Stimulated activated CD8-positive, alpha-beta memory T cell treated with anti-CD3 and anti-CD28 coated beads, Interleukin-2, amount 100 ng/mL, for 1 hour (primary cell): ENCODE measurements around the gene C19orf38.
"Not testable (repeated sequence)": the region's sequence is repeated elsewhere in the genome, so short reads cannot be mapped to it uniquely, and the experiment has no call there.

Experiments
- DNase-seq, 2 donors: peaks; one replicate each; pipeline ENCODE4 v3.0.0-alpha.2; 2020; ENCODE audit warnings: low read depth in 2 of 2

C19orf38 gene

GRCh38 chr19:10820173-10820572, 28.0 kb upstream of the C19orf38 start:
- no peak for DNase-seq

GRCh38 chr19:10823690-10824089, 24.5 kb upstream of the C19orf38 start:
- no peak for DNase-seq

DNA sequence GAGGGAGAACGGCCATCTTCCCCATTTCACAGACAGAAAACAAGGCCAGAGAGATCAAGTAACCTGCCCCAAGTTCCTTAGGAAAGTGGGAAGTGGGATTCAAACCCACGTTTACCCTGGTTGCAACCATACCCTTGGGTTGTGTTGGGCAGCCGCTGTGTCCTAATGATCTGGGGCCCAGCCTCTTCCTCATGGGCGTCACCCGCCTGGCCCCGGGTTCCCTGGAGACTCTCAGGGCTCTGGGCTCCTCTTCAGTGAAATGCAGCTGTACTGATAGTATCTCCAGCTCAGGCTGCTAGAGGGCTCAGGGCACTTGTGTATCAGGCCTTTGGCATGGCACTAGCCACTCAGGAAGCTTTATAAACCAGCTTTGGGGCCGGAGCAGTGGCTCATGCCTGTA, 22.0 kb upstream of the C19orf38 start:
- DNase-seq, result no peak

GRCh38 chr19:10826846-10827245, 21.4 kb upstream of the C19orf38 start:
- DNase-seq, result no peak

DNA sequence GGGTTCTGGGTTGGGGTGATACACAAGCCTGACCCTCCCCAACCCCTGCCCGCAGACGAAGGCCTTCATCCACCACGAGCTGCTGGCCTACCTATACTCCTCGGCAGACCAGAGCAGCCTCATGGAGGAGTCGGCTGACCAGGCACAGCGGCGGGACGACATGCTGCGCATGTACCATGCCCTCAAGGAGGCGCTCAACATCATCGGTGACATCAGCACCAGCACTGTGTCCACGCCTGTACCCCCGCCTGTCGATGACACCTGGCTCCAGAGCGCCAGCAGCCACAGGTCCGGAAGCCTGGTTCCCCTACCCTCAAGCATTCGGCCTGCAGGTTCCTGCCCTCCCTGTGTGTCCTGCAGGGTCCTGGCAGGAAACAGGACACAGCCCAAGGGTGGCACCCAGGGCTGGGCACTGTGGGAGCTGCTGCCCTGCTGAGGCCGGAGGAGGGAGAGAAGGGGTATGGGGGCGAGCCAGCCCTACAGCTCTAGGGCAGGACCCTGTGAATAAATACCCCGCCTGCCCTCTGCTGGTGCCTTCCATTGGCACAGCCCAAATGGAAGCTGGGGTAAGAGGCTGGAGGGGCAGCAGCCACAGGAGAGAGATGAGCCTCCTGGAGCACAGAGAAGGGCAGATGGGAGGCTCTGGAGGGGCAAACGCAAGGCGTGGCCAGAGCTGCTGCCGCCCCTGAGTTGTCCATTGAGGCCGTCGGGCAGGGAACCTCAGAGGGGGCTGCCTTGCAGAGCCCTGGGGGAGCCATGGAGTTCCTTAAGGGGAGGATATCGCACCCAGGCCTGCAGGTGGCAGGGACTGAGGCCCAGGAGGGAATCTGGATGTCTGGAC, 19.0 kb upstream of the C19orf38 start:
- DNase-seq, result no peak

DNA sequence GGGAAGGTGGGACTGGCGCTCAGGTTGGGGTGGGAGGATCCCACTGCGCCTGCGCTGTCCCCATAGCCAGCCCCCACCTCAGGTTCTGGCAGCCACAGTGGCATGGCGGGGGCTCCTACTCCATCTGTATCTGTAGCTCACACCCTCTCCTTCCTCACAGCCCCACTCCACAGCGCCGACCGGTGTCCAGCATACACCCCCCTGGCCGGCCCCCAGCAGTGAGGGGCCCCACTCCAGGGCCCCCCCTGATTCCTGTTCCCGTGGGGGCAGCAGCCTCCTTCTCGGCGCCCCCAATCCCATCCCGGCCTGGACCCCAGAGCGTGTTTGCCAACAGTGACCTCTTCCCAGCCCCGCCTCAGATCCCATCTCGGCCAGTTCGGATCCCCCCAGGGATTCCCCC, 18.2 kb upstream of the C19orf38 start:
- DNase-seq, result no peak

- no peak for DNase-seq
Measured at GRCh38 chr19:10830370-10830769, 17.8 kb upstream of the C19orf38 start.

- DNase-seq, result no peak
Measured at GRCh38 chr19:10830931-10831779, 17.1 kb upstream of the C19orf38 start.

GRCh38 chr19:10831987-10832938, 16.0 kb upstream of the C19orf38 start:
- no peak for DNase-seq

- no peak for DNase-seq
Measured at GRCh38 chr19:10832939-10833296, 15.3 kb upstream of the C19orf38 start.

GRCh38 chr19:10835089-10835753, 13.0 kb upstream of the C19orf38 start:
- no peak for DNase-seq

DNA sequence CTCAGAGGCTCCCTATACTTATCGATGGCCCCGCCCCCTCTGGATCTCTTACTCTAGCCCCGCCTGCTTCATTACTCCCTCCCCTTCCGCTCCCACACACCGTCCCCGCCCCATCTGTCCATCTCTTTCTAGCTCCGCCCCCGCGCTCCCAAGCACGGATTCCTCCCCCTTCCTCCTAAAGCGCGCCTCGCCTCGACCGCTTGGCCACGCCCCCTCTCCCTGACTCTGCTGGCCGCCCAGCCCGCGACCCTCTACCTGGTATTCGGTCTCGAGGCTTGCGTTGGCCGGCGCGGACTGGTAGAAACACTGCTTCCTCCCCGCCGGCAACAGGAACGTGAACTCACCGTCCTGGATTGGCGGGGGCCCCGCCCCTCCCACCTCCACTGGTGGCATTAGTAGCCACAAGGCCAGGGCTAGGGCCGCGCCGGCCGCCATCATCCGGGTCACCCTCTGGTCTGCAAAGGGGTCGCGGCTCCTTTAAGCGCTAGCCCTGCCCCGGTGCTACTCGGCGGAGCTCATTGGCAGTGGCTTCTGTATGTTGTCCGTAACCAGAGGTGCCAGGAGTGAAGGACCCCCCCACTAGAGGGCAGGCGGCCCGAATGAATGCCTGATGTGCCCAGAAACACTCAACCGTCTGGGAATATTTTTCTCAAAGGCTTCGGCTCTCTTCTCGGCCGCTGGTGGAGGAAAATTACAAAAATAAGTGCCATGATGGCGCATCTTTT, 12.3 kb upstream of the C19orf38 start, which contains the start of gene TMED1:
TSS of gene TMED1 (minus strand) at position 459 of the 725 bp plus-strand sequence. CDS start at position 438, 21 bp downstream.
- peak; percentile 79 to 90 for DNase-seq

GRCh38 chr19:10836479-10837330, 11.5 kb upstream of the C19orf38 start:
- peak; percentile 46 to 52 for DNase-seq

DNA sequence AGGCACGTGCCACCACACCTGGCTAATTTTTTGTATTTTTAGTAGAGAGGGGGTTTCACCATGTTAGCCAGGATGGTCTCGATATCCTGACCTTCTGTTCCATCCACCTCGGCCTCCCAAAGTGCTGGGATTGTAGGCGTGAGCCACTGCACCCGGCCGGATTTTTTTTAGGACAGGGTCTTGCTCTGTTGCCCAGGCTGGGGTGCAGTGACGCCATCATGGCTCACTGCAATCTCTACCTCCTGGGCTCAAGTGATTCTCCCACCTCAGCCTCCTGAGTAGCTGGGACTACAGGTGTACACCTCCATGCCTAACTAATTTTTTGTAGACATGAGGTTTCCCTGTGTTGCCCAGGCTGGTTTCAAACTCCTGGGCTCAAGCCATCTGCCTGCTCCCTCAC, 10.6 kb upstream of the C19orf38 start:
- DNase-seq, result not testable (repeated sequence)

GRCh38 chr19:10838377-10838776, 9.8 kb upstream of the C19orf38 start:
- no peak for DNase-seq

DNA sequence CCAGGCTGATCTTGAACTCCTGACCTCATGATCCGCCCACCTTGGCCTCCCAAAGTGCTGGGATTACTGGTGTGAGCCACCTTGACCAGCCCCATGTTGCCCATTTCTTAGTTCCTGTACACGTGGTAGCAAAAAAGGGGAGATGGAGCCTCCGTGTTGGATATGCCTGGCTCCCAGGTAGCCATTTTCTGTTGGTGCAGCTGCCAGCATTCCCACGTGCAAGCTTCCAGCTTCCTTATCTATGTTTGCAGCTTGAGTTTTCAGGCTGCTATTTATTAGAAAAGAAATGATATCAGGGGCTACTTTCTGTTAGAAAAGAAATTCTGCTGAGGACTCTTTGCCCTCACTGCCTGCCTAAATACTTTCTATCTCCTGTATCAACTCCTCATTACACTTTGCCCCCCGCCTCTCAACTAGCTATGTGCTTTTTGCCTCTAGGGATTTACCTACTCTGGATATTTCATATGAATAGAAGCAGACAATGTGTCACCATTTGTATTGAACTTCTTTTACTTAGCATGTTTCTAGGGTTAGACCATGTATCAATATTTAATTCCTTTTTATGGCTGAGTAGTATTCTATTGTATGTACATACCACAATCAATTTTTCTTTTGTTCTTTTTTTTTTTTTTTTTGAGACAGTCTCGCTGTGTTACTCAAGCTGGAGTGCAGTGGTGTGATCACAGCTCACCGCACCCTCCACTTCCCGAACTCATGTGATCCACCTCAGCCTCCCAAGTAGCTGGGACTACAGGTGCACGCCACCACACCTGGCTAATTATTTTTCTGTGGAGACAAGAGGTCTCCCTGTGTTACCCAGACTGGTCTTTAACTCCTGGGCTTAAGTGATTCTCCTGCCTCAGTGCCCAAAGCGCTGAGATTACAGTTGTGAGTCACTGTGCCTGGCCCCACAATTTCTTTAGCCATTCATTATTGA, 8.8 kb upstream of the C19orf38 start:
- no peak for DNase-seq

- DNase-seq, result no peak
Measured at GRCh38 chr19:10842788-10843187, 5.4 kb upstream of the C19orf38 start.

DNA sequence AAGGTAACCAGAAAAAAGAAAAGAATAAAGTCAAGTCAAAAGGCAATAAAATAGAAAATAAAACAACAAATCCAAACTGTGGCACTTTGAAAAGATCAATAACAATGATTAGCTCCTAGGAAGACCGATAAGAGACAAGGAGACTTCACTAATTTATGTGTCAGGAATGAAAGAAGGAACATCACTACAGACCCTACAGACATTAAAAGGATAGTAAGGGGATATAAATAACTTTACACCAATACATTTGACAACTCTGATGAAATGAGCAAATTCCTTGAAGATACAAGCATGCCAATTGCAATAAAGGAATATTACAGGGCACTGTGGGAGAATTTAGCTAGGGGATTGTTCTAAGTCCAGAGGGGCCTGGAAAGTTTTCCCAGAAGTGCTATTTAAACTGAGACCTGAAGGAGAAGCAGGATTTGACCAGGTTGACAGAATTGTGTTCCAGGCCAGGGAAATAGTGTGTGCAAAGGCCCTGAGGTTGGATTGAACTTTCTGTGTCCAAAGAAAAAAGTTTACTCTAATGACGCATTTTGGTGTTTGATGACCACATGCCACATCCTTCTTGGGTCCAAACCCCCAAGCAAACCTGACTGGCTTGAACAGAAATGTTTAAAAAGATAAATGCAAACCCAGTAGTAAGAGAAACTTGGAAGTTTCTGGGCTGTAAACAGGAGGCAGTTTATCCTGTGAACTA, 1.6 kb upstream of the C19orf38 start:
- DNase-seq, result no peak
